Endothelial cell (in vitro differentiated cells): ENCODE results near the gene INHBE. TPM values are rescaled to one million over a fixed set of nuclear protein-coding genes. Genes with fewer than 3 reads are reported as not detected.

Source experiments
- DNase-seq: peaks from one replicate; pipeline ENCODE4 v3.0.0; 2021; ENCODE audit warnings: low spot score
- H3K27ac Mint-ChIP-seq: one replicate; pipeline ENCODE4 v1.8.0; 2021; ENCODE audit warnings: mixed read lengths, inconsistent platforms; ENCODE audit not compliant: unreplicated experiment
- H3K27me3 Mint-ChIP-seq: one replicate; pipeline ENCODE4 v1.8.0; 2021; ENCODE audit warnings: mild to moderate bottlenecking, moderate library complexity, mixed read lengths, inconsistent platforms; ENCODE audit not compliant: unreplicated experiment
- H3K36me3 Mint-ChIP-seq: one replicate; pipeline ENCODE4 v1.8.0; 2021; ENCODE audit warnings: mild to moderate bottlenecking, low read depth, mixed read lengths, inconsistent platforms; ENCODE audit not compliant: unreplicated experiment
- H3K4me1 Mint-ChIP-seq: one replicate; pipeline ENCODE4 v1.8.0; 2021; ENCODE audit warnings: mild to moderate bottlenecking, mixed read lengths, inconsistent platforms; ENCODE audit not compliant: unreplicated experiment
- H3K4me3 Mint-ChIP-seq: one replicate; pipeline ENCODE4 v1.8.0; 2021; ENCODE audit warnings: mild to moderate bottlenecking, mixed read lengths, inconsistent platforms; ENCODE audit not compliant: unreplicated experiment
- H3K9me3 Mint-ChIP-seq: one replicate; pipeline ENCODE4 v1.8.0; 2021; ENCODE audit warnings: mixed read lengths, inconsistent platforms; ENCODE audit not compliant: unreplicated experiment
- CTCF ChIP-seq: fragments of 200-600 bp; sonication (generic); IDR thresholded peaks from one replicate; pipeline ENCODE4 v1.5.0; 2021; ENCODE audit warnings: antibody characterized with exemption; ENCODE audit not compliant: unreplicated experiment
- total RNA-seq: library from RNA; stranded (reverse); fragmentation: NEBNext Ultra II Directional; extraction: Animal tissue kit (Norgen Biotek cat#: 25700); gene quantifications from one replicate; pipeline ENCODE4 v1.2.1, GENCODE V29; 2021; ENCODE audit not compliant: unreplicated experiment

INHBE gene
- total RNA-seq, 1 donor from 2014 or later: not detected

DNA sequence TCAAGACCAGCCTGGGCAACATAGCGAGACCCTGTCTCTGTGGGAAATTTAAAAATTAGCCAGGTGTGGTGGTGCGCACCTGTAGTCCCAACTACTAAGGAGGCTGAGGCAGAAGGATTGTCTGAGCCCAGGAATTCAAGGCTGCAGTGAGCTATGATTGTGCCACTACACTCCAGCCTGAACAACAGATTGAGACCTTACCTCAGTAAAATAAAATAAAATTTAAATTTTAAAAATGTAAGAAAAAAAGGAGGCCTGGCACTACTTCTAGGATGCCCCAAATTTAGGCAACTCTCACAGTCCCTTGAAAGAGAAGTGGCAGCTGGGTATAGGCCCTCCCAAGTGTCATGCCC is 918 bp upstream of the INHBE start:
- Mint-ChIP-seq H3K4me1 (peaks cover 5% of the 10 kb centered on the region), H3K4me3 (no peak overlapping the region), H3K27me3 (peaks cover 11% of the 10 kb centered on the region), H3K36me3 (peaks cover 11% of the 10 kb centered on the region), H3K27ac (no peak overlapping the region), H3K9me3 (no peaks in the 10 kb centered on the region)
- DNase-seq: no peak
- TF ChIP-seq CTCF: no peak

DNA sequence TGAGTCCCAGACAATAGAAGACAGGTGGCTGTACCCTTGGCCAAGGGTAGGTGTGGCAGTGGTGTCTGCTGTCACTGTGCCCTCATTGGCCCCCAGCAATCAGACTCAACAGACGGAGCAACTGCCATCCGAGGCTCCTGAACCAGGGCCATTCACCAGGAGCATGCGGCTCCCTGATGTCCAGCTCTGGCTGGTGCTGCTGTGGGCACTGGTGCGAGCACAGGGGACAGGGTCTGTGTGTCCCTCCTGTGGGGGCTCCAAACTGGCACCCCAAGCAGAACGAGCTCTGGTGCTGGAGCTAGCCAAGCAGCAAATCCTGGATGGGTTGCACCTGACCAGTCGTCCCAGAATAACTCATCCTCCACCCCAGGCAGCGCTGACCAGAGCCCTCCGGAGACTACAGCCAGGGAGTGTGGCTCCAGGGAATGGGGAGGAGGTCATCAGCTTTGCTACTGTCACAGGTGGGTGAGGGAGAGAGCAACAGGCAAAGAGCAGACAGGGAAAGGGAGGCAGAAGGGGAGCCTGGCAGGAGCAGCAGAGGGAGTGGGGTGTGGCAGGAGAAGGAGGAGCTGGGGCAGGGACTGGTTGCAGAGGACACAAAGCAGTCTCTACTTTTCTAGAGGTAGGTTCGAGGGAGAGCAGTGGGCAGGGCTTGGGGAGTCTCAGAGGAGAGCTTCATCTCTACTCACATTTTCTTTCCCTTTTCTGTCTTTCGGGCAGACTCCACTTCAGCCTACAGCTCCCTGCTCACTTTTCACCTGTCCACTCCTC is 452 bp downstream of the INHBE start:
- no peak overlapping the region for H3K4me3 Mint-ChIP-seq
- no peak for DNase-seq
- peaks cover 6% of the 10 kb centered on the region for H3K36me3 Mint-ChIP-seq
- H3K9me3 Mint-ChIP-seq: no peaks in the 10 kb centered on the region
- H3K27ac Mint-ChIP-seq: no peak overlapping the region
- no peak for TF ChIP-seq CTCF
- H3K4me1 Mint-ChIP-seq: peaks cover 12% of the 10 kb centered on the region
- H3K27me3 Mint-ChIP-seq: peaks cover 17% of the 10 kb centered on the region

DNA sequence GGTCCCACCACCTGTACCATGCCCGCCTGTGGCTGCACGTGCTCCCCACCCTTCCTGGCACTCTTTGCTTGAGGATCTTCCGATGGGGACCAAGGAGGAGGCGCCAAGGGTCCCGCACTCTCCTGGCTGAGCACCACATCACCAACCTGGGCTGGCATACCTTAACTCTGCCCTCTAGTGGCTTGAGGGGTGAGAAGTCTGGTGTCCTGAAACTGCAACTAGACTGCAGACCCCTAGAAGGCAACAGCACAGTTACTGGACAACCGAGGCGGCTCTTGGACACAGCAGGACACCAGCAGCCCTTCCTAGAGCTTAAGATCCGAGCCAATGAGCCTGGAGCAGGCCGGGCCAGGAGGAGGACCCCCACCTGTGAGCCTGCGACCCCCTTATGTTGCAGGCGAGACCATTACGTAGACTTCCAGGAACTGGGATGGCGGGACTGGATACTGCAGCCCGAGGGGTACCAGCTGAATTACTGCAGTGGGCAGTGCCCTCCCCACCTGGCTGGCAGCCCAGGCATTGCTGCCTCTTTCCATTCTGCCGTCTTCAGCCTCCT is 1.1 kb downstream of the INHBE start:
- DNase-seq: peak; percentile 71
- peak; percentile 45 for TF ChIP-seq CTCF
- Mint-ChIP-seq H3K4me3 (no peak overlapping the region), H3K9me3 (no peaks in the 10 kb centered on the region), H3K36me3 (peaks cover 4% of the 10 kb centered on the region), H3K4me1 (peaks cover 12% of the 10 kb centered on the region), H3K27ac (no peak overlapping the region), H3K27me3 (peaks cover 19% of the 10 kb centered on the region)

GRCh38 chr12:57456737-57457490 is 1.8 kb downstream of the INHBE start:
- H3K4me3 Mint-ChIP-seq: no peak overlapping the region

More at GRCh38 chr12:57456737-57457490, 1.8 kb downstream of the INHBE start:
- no peak for DNase-seq
- Mint-ChIP-seq H3K27ac (no peak overlapping the region), H3K36me3 (peaks cover 4% of the 10 kb centered on the region), H3K4me1 (peaks cover 14% of the 10 kb centered on the region), H3K27me3 (peaks cover 21% of the 10 kb centered on the region), H3K9me3 (no peaks in the 10 kb centered on the region)
- no peak for TF ChIP-seq CTCF
